GM23338 (cell line): ENCODE results near the gene PLPP7. TPM values are rescaled to one million over a fixed set of nuclear protein-coding genes. Genes with fewer than 3 reads are reported as not detected.

ENCODE experiments used
- ATAC-seq: fragments of 200-7000 bp; cut with Tn5 transposase; 3 replicates; pipeline ENCODE4 v1.9.1; 2020
- DNase-seq: peaks from one replicate; pipeline ENCODE4 v3.0.0-alpha.2; 2015; ENCODE audit warnings: low spot score
- H2AFZ ChIP-seq: fragments of 200-600 bp; sonication (generic); 2 replicates; pipeline ENCODE4 v1.8.0; 2016; ENCODE audit warnings: antibody characterized with exemption, mild to moderate bottlenecking, moderate library complexity
- H3F3A ChIP-seq: fragments of 200-600 bp; sonication (generic); replicated peaks from 2 replicates; pipeline ENCODE4 v1.8.0; 2017; ENCODE audit warnings: antibody characterized with exemption, mixed run types, low read depth
- H3K27ac ChIP-seq: fragments of 200-600 bp; sonication (generic); 2 replicates; pipeline ENCODE4 v1.6.1; 2016; ENCODE audit warnings: low read depth
- H3K27me3 ChIP-seq: fragments of 200-600 bp; sonication (generic); 2 replicates; pipeline ENCODE4 v1.8.0; 2016; ENCODE audit warnings: mild to moderate bottlenecking, mixed run types, moderate library complexity; ENCODE audit not compliant: insufficient read depth
- H3K36me3 ChIP-seq: fragments of 200-600 bp; sonication (generic); 2 replicates; pipeline ENCODE4 v1.8.0; 2016; ENCODE audit warnings: mild to moderate bottlenecking; ENCODE audit not compliant: insufficient read depth
- H3K4me1 ChIP-seq: fragments of 200-600 bp; sonication (generic); 2 replicates; pipeline ENCODE4 v1.8.0; 2016; ENCODE audit warnings: mild to moderate bottlenecking, moderate library complexity; ENCODE audit not compliant: insufficient read depth
- H3K4me2 ChIP-seq: fragments of 200-600 bp; sonication (generic); 2 replicates; pipeline ENCODE4 v1.7.1; 2017; ENCODE audit warnings: mixed run types
- H3K4me3 ChIP-seq: fragments of 200-600 bp; sonication (generic); 2 replicates; pipeline ENCODE4 v1.6.1; 2016; ENCODE audit warnings: mixed run types
- H3K79me2 ChIP-seq: fragments of 200-600 bp; sonication (generic); replicated peaks from 2 replicates; pipeline ENCODE4 v1.8.0; 2017; ENCODE audit warnings: mild to moderate bottlenecking; ENCODE audit not compliant: insufficient read depth
- H3K9me2 ChIP-seq: fragments of 200-600 bp; sonication (generic); 2 replicates; pipeline ENCODE4 v1.8.0; 2017; ENCODE audit not compliant: insufficient read depth
- H4K20me1 ChIP-seq: fragments of 200-600 bp; sonication (generic); replicated peaks from 2 replicates; pipeline ENCODE4 v1.8.0; 2017; ENCODE audit warnings: mild to moderate bottlenecking; ENCODE audit not compliant: insufficient read depth
- H3K27ac Mint-ChIP-seq: 2 replicates; pipeline ENCODE4 v1.8.0; 2020; ENCODE audit warnings: inconsistent platforms, mild to moderate bottlenecking, moderate library complexity, mixed read lengths
- H3K27me3 Mint-ChIP-seq: 3 replicates; pipeline ENCODE4 v1.8.0; 2022; ENCODE audit warnings: low read depth, mild to moderate bottlenecking, moderate library complexity, mixed read lengths, inconsistent platforms; ENCODE audit not compliant: insufficient read depth, poor library complexity
- H3K36me3 Mint-ChIP-seq: 3 replicates; pipeline ENCODE4 v1.8.0; 2021; ENCODE audit warnings: low read depth, mild to moderate bottlenecking, inconsistent platforms, moderate library complexity, mixed read lengths
- H3K4me1 Mint-ChIP-seq: 3 replicates; pipeline ENCODE4 v1.8.0; 2020; ENCODE audit warnings: mild to moderate bottlenecking, inconsistent platforms, mixed read lengths
- H3K4me3 Mint-ChIP-seq: 3 replicates; pipeline ENCODE4 v1.8.0; 2021; ENCODE audit warnings: moderate library complexity, mild to moderate bottlenecking, inconsistent platforms, mixed read lengths
- H3K9me3 Mint-ChIP-seq: 3 replicates; pipeline ENCODE4 v1.8.0; 2020; ENCODE audit warnings: moderate library complexity, mild to moderate bottlenecking, inconsistent platforms, mixed read lengths
- CREB1 ChIP-seq: fragments of 250-450 bp; sonication (Bioruptor Pico); IDR thresholded peaks from 2 replicates; pipeline ENCODE4 v1.5.0; 2020; ENCODE audit warnings: low read depth, mild to moderate bottlenecking, moderate library complexity
- ETS1 ChIP-seq: IDR thresholded peaks from 2 replicates; pipeline ENCODE4 v1.6.1; 2016; ENCODE audit warnings: antibody characterized with exemption
- EZH2 ChIP-seq: fragments of 200-600 bp; sonication (generic); IDR thresholded peaks from one replicate; pipeline ENCODE4 v1.8.0; 2017; ENCODE audit warnings: antibody characterized with exemption, mild to moderate bottlenecking, low read depth; ENCODE audit not compliant: unreplicated experiment
- EZH2phosphoT487 ChIP-seq: fragments of 200-600 bp; sonication (generic); IDR thresholded peaks from one replicate; pipeline ENCODE4 v1.8.1; 2018; ENCODE audit warnings: antibody characterized with exemption; ENCODE audit not compliant: unreplicated experiment
- JUNB ChIP-seq: IDR thresholded peaks from one replicate; pipeline ENCODE4 v1.6.1; 2016; ENCODE audit warnings: antibody characterized with exemption; ENCODE audit not compliant: unreplicated experiment
- NANOG ChIP-seq: IDR thresholded peaks from 2 replicates; pipeline ENCODE4 v1.6.1; 2016; ENCODE audit warnings: antibody characterized with exemption, borderline replicate concordance
- POLR2AphosphoS5 ChIP-seq: IDR thresholded peaks from 2 replicates; pipeline ENCODE4 v1.6.1; 2016; ENCODE audit warnings: antibody characterized with exemption, low read depth
- REST ChIP-seq: IDR thresholded peaks from one replicate; pipeline ENCODE4 v1.6.1; 2018; ENCODE audit warnings: antibody characterized with exemption; ENCODE audit not compliant: unreplicated experiment
- STAT1 ChIP-seq: IDR thresholded peaks from one replicate; pipeline ENCODE4 v1.6.1; 2016; ENCODE audit warnings: antibody characterized with exemption; ENCODE audit not compliant: unreplicated experiment
- ZNF114 ChIP-seq: fragments of 250-450 bp; sonication (Bioruptor Pico); IDR thresholded peaks from 2 replicates; pipeline ENCODE4 v1.5.0; 2020; ENCODE audit warnings: mild to moderate bottlenecking, moderate library complexity
- ZNF331 ChIP-seq: fragments of 250-450 bp; sonication (Bioruptor Pico); IDR thresholded peaks from 2 replicates; pipeline ENCODE4 v1.5.0; 2020; ENCODE audit warnings: low read depth, mild to moderate bottlenecking, moderate library complexity
- polyA plus RNA-seq: library from polyadenylated mRNA; unstranded; fragments of >200 nt; fragmentation: Nextera tagmentation; extraction: Ambion mirVana; gene quantifications from 2 replicates; pipeline ENCODE4 v1.2.1, GENCODE V29; 2016
- total RNA-seq: library from RNA; depleted of rRNA; stranded (reverse); fragments of >200 nt; shearing (Covaris generic); gene quantifications from 2 replicates; pipeline ENCODE4 v1.2.3, GENCODE V29; 2014
- TF ChIP-seq, protein P1 (sequence below), 2 experiments: fragments of 200-600 bp in 1 of 2; sonication (generic) in 1 of 2; conservative IDR thresholded peaks; 2 replicates each; pipeline versions ENCODE4 v1.5.1 to v1.6.1; 2016 to 2017; ENCODE audit warnings: antibody characterized with exemption in 2 of 2, low read depth in 2 of 2, mild to moderate bottlenecking in 2 of 2, moderate library complexity in 1 of 2
- TF ChIP-seq, protein P2 (sequence below): fragments of 250-450 bp; sonication (Bioruptor Pico); IDR thresholded peaks from 2 replicates; pipeline ENCODE4 v1.5.0; 2020; ENCODE audit warnings: mild to moderate bottlenecking, moderate library complexity

The PLPP7 gene
- total and polyA plus RNA-seq, 2 experiments from 2014 or later: 1.6 to 2.4 TPM

- Mint-ChIP-seq H3K27me3 (peaks cover 15% of the 10 kb centered on the region), H3K27ac (no peak overlapping the region), H3K36me3 (no peaks in the 10 kb centered on the region; the same call in 2 of the 3 replicates), H3K4me1 (peaks cover 22% of the 10 kb centered on the region), H3K9me3 (no peaks in the 10 kb centered on the region), H3K4me3 (no peak overlapping the region)
- Histone ChIP-seq H3K27ac (no peak overlapping the region), H3K4me1 (no peaks in the 10 kb centered on the region), H3F3A (0 out of 2 replicates have a peak, but pooled peaks cover 4% of the 10 kb centered on the region), H3K9me2 (no peaks in the 10 kb centered on the region), H2AFZ (no peak overlapping the region), H3K79me2 (no peaks in the 10 kb centered on the region), H3K27me3 (no peaks in the 10 kb centered on the region), H3K4me3 (no peak overlapping the region), H4K20me1 (no peaks in the 10 kb centered on the region), H3K4me2 (no peak overlapping the region), H3K36me3 (no peaks in the 10 kb centered on the region)
- TF ChIP-seq CREB1 (no peak), EZH2phosphoT487 (no peak), NANOG (no peak), POLR2AphosphoS5 (no peak), REST (no peak), JUNB (no peak), EZH2 (no peak), STAT1 (no peak), ETS1 (no peak), ZNF331 (CRISPR knock-in tag) (no peak), ZNF114 (CRISPR knock-in tag) (no peak)
- TF ChIP-seq, protein P1, sequence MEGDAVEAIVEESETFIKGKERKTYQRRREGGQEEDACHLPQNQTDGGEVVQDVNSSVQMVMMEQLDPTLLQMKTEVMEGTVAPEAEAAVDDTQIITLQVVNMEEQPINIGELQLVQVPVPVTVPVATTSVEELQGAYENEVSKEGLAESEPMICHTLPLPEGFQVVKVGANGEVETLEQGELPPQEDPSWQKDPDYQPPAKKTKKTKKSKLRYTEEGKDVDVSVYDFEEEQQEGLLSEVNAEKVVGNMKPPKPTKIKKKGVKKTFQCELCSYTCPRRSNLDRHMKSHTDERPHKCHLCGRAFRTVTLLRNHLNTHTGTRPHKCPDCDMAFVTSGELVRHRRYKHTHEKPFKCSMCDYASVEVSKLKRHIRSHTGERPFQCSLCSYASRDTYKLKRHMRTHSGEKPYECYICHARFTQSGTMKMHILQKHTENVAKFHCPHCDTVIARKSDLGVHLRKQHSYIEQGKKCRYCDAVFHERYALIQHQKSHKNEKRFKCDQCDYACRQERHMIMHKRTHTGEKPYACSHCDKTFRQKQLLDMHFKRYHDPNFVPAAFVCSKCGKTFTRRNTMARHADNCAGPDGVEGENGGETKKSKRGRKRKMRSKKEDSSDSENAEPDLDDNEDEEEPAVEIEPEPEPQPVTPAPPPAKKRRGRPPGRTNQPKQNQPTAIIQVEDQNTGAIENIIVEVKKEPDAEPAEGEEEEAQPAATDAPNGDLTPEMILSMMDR (conservative IDR thresholded peaks at IDR 0.05; ENCODE audit: low read depth in 2 of 2): no peak
- TF ChIP-seq, protein P2, sequence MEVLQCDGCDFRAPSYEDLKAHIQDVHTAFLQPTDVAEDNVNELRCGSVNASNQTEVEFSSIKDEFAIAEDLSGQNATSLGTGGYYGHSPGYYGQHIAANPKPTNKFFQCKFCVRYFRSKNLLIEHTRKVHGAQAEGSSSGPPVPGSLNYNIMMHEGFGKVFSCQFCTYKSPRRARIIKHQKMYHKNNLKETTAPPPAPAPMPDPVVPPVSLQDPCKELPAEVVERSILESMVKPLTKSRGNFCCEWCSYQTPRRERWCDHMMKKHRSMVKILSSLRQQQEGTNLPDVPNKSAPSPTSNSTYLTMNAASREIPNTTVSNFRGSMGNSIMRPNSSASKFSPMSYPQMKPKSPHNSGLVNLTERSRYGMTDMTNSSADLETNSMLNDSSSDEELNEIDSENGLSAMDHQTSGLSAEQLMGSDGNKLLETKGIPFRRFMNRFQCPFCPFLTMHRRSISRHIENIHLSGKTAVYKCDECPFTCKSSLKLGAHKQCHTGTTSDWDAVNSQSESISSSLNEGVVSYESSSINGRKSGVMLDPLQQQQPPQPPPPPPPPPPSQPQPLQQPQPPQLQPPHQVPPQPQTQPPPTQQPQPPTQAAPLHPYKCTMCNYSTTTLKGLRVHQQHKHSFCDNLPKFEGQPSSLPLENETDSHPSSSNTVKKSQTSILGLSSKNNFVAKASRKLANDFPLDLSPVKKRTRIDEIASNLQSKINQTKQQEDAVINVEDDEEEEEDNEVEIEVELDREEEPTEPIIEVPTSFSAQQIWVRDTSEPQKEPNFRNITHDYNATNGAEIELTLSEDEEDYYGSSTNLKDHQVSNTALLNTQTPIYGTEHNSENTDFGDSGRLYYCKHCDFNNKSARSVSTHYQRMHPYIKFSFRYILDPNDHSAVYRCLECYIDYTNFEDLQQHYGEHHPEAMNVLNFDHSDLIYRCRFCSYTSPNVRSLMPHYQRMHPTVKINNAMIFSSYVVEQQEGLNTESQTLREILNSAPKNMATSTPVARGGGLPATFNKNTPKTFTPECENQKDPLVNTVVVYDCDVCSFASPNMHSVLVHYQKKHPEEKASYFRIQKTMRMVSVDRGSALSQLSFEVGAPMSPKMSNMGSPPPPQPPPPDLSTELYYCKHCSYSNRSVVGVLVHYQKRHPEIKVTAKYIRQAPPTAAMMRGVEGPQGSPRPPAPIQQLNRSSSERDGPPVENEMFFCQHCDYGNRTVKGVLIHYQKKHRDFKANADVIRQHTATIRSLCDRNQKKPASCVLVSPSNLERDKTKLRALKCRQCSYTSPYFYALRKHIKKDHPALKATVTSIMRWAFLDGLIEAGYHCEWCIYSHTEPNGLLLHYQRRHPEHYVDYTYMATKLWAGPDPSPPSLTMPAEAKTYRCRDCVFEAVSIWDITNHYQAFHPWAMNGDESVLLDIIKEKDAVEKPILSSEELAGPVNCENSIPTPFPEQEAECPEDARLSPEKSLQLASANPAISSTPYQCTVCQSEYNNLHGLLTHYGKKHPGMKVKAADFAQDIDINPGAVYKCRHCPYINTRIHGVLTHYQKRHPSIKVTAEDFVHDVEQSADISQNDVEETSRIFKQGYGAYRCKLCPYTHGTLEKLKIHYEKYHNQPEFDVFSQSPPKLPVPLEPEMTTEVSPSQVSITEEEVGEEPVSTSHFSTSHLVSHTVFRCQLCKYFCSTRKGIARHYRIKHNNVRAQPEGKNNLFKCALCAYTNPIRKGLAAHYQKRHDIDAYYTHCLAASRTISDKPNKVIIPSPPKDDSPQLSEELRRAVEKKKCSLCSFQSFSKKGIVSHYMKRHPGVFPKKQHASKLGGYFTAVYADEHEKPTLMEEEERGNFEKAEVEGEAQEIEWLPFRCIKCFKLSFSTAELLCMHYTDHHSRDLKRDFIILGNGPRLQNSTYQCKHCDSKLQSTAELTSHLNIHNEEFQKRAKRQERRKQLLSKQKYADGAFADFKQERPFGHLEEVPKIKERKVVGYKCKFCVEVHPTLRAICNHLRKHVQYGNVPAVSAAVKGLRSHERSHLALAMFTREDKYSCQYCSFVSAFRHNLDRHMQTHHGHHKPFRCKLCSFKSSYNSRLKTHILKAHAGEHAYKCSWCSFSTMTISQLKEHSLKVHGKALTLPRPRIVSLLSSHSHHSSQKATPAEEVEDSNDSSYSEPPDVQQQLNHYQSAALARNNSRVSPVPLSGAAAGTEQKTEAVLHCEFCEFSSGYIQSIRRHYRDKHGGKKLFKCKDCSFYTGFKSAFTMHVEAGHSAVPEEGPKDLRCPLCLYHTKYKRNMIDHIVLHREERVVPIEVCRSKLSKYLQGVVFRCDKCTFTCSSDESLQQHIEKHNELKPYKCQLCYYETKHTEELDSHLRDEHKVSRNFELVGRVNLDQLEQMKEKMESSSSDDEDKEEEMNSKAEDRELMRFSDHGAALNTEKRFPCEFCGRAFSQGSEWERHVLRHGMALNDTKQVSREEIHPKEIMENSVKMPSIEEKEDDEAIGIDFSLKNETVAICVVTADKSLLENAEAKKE (CRISPR knock-in tag): no peak
- ATAC-seq: no peak
- no peak for DNase-seq
Observed at GRCh38 chr9:131262327-131263032, 27.0 kb upstream of the PLPP7 start.
